ENCODE results near the gene HCLS1.
"Not testable (repeated sequence)": the region's sequence is repeated elsewhere in the genome, so short reads cannot be mapped to it uniquely, and the experiment has no call there.

HCLS1 gene

GRCh38 chr3:121624147-121624899 is 36.4 kb downstream of the HCLS1 start:
- no peak overlapping the region for H3K4me3 ChIP-seq (ENCODE audit: low read depth, low read length)
- TF ChIP-seq CTCF (IDR thresholded peaks at IDR 0.05; ENCODE audit: low read depth, low read length) = no peak

DNA sequence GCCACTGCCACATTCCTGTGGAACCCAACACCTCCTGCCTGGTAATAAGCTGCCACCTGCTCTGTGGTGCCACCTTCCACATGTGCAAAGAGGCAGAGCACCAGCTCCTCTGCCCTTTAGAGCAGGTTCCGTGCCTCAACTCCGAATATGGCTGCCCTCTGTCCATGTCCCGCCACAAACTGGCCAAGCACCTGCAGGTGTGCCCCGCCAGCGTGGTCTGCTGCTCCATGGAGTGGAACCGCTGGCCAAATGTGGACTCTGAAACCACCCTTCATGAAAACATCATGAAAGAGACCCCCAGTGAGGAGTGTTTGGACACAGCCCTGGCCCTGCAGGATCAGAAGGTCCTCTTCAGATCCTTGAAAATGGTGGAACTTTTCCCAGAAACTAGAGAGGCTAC is 39.2 kb downstream of the HCLS1 start:
- no peak for TF ChIP-seq CTCF (IDR thresholded peaks at IDR 0.05; ENCODE audit: low read depth, low read length)
- no peak overlapping the region for H3K4me3 ChIP-seq (ENCODE audit: low read depth, low read length)

GRCh38 chr3:121619691-121620090 is 41.0 kb downstream of the HCLS1 start:
- TF ChIP-seq CTCF (IDR thresholded peaks at IDR 0.05; ENCODE audit: low read depth, low read length) = no peak

GRCh38 chr3:121606106-121606505 is 54.6 kb downstream of the HCLS1 start:
- no peak for TF ChIP-seq CTCF (IDR thresholded peaks at IDR 0.05; ENCODE audit: low read depth, low read length)
- no peak overlapping the region for H3K4me3 ChIP-seq (ENCODE audit: low read depth, low read length)

More at GRCh38 chr3:121619691-121620090, 41.0 kb downstream of the HCLS1 start:
- no peak overlapping the region for H3K4me3 ChIP-seq (ENCODE audit: low read depth, low read length)

DNA sequence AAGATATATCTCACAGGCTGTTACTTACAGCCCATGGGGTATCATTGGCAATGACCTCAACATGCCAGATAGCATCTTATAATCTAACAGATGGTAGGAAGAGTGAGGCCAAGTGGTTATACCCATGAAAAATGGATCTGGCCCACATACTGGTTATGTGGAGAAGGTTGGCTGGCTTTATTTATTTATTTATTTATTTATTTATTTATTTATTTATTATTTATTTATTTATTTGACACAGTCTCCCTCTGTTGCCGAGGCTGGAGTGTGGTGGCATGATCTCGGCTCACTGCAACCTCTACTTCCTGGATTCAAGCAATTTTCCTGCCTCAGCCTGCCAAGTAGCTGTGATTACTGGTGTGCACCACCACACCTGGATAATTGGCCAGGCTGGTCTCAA is 55.9 kb downstream of the HCLS1 start:
- TF ChIP-seq CTCF (IDR thresholded peaks at IDR 0.05; ENCODE audit: low read depth, low read length) = no peak
- no peak overlapping the region for H3K4me3 ChIP-seq (ENCODE audit: low read depth, low read length)

DNA sequence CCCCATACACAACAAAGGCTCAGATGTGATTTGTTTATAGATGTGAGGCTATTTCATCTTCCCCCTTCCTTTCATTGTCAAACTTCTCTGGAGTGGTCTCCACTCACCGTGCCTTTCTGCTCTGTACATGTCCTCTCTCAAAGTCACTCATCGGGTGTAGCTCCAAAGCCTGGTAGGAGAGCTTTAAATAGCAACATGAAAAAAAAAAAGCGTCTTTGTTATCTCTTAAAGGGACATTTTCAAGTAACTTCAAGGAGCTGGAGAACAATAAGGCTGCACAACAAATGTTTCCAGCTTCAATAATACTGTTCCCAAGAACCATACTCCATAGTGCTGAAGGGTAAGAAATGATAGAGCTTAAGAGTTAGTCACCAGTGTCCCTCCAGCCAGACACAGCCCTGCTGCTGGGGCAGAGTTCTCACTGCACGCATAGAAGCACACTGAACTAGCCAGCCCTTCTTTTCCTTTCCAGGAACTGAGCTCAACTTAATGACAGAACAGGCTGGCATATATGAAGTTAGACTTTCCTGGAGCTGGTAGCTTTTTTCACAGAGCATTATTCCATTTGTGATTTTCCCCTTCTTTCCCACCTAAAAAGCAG is 59.4 kb downstream of the HCLS1 start:
- H3K4me3 ChIP-seq (ENCODE audit: low read depth, low read length) = no peak overlapping the region
- no peak for TF ChIP-seq CTCF (IDR thresholded peaks at IDR 0.05; ENCODE audit: low read depth, low read length)

DNA sequence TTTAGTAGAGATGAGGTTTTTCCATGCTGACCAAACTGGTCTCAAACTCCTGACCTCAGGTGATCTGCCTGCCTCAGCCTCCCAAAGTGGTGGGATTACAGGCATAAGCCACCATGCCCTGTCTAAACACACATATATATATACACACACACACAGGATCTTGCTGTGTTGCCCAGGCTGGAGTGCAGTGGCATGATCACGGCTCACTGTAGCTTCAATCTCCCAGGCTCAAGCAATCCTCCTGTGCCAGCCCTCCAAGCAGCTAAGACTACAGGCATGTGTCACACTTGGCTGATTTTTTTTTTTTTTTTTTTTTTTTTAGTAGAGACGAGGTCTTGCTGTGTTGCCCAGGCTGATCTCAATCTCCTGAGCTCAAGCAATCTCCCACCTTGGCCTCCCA is 60.8 kb downstream of the HCLS1 start:
- H3K4me3 ChIP-seq (ENCODE audit: low read depth, low read length) = not testable (repeated sequence)
